Ishikawa (cell line): Measurements from ENCODE around the gene CCDC86.

Experiments used
- CEBPB ChIP-seq: IDR thresholded peaks from 2 replicates; pipeline ENCODE4 v1.6.1; 2012
- CREB1 ChIP-seq: IDR thresholded peaks from 2 replicates; pipeline ENCODE4 v1.6.1; 2012; ENCODE audit warnings: low read depth
- EGR1 ChIP-seq: IDR thresholded peaks from 2 replicates; pipeline ENCODE4 v1.6.1; 2012
- EP300 ChIP-seq: IDR thresholded peaks from 2 replicates; pipeline ENCODE4 v1.6.1; 2012; ENCODE audit warnings: borderline replicate concordance
- FOXM1 ChIP-seq: IDR thresholded peaks from 2 replicates; pipeline ENCODE4 v1.6.1; 2012; ENCODE audit warnings: low read depth, borderline replicate concordance
- MAX ChIP-seq: IDR thresholded peaks from 2 replicates; pipeline ENCODE4 v1.6.1; 2012
- NFIC ChIP-seq: IDR thresholded peaks from 2 replicates; pipeline ENCODE4 v1.6.1; 2012
- RAD21 ChIP-seq: IDR thresholded peaks from 2 replicates; pipeline ENCODE4 v1.6.1; 2012; ENCODE audit warnings: low read depth
- REST ChIP-seq: IDR thresholded peaks from 2 replicates; pipeline ENCODE4 v1.6.1; 2012; ENCODE audit warnings: low read depth, mild to moderate bottlenecking
- TAF1 ChIP-seq: IDR thresholded peaks from 2 replicates; pipeline ENCODE4 v1.6.1; 2012; ENCODE audit warnings: low read depth, mild to moderate bottlenecking
- TCF12 ChIP-seq: IDR thresholded peaks from 2 replicates; pipeline ENCODE4 v1.6.1; 2012; ENCODE audit warnings: low read depth
- TEAD4 ChIP-seq: IDR thresholded peaks from 2 replicates; pipeline ENCODE4 v1.6.1; 2012
- USF1 ChIP-seq: IDR thresholded peaks from 2 replicates; pipeline ENCODE4 v1.6.1; 2012
- YY1 ChIP-seq: IDR thresholded peaks from 2 replicates; pipeline ENCODE4 v1.6.1; 2012; ENCODE audit warnings: low read depth
- ZBTB7A ChIP-seq: IDR thresholded peaks from 2 replicates; pipeline ENCODE4 v1.6.1; 2012; ENCODE audit warnings: low read depth

Gene CCDC86

GRCh38 chr11:60895687-60896086 lies 53.8 kb downstream of the CCDC86 start:
- TF ChIP-seq TCF12 (no peak), MAX (no peak), CEBPB (no peak), EP300 (no peak), RAD21 (no peak), EGR1 (no peak), NFIC (no peak), USF1 (no peak), YY1 (no peak), CREB1 (no peak), FOXM1 (no peak), REST (no peak), TAF1 (no peak), TEAD4 (no peak), ZBTB7A (no peak)

- no peak for TF ChIP-seq CEBPB
- TF ChIP-seq ZBTB7A = no peak
- TF ChIP-seq RAD21 = no peak
- no peak for TF ChIP-seq TAF1
- TF ChIP-seq USF1 = no peak
Measured at GRCh38 chr11:60897496-60897895, 55.6 kb downstream of the CCDC86 start.

GRCh38 chr11:60899046-60899936 lies 57.4 kb downstream of the CCDC86 start:
- TF ChIP-seq REST (no peak), RAD21 (peak; percentile 53)

GRCh38 chr11:60899977-60900376 lies 58.1 kb downstream of the CCDC86 start:
- TF ChIP-seq NFIC (no peak), YY1 (no peak), CEBPB (no peak), EGR1 (no peak), TAF1 (no peak), EP300 (no peak), TEAD4 (no peak), REST (no peak), USF1 (no peak), ZBTB7A (no peak), MAX (no peak), TCF12 (no peak), FOXM1 (no peak), RAD21 (no peak), CREB1 (no peak)
